Ishikawa (cell line): ENCODE measurements around the gene CIITA.

ENCODE experiments used
- CEBPB ChIP-seq: IDR thresholded peaks from 2 replicates; pipeline ENCODE4 v1.6.1; 2012
- EGR1 ChIP-seq: IDR thresholded peaks from 2 replicates; pipeline ENCODE4 v1.6.1; 2012
- EP300 ChIP-seq: IDR thresholded peaks from 2 replicates; pipeline ENCODE4 v1.6.1; 2012; ENCODE audit warnings: borderline replicate concordance
- FOXM1 ChIP-seq: IDR thresholded peaks from 2 replicates; pipeline ENCODE4 v1.6.1; 2012; ENCODE audit warnings: low read depth, borderline replicate concordance
- TCF12 ChIP-seq: IDR thresholded peaks from 2 replicates; pipeline ENCODE4 v1.6.1; 2012; ENCODE audit warnings: low read depth
- TEAD4 ChIP-seq: IDR thresholded peaks from 2 replicates; pipeline ENCODE4 v1.6.1; 2012
- USF1 ChIP-seq: IDR thresholded peaks from 2 replicates; pipeline ENCODE4 v1.6.1; 2012
- YY1 ChIP-seq: IDR thresholded peaks from 2 replicates; pipeline ENCODE4 v1.6.1; 2012; ENCODE audit warnings: low read depth
- ZBTB7A ChIP-seq: IDR thresholded peaks from 2 replicates; pipeline ENCODE4 v1.6.1; 2012; ENCODE audit warnings: low read depth
- TF ChIP-seq, protein P1 (sequence below): IDR thresholded peaks from 2 replicates; pipeline ENCODE4 v1.6.1; 2012; ENCODE audit warnings: low read depth, mild to moderate bottlenecking

DNA sequence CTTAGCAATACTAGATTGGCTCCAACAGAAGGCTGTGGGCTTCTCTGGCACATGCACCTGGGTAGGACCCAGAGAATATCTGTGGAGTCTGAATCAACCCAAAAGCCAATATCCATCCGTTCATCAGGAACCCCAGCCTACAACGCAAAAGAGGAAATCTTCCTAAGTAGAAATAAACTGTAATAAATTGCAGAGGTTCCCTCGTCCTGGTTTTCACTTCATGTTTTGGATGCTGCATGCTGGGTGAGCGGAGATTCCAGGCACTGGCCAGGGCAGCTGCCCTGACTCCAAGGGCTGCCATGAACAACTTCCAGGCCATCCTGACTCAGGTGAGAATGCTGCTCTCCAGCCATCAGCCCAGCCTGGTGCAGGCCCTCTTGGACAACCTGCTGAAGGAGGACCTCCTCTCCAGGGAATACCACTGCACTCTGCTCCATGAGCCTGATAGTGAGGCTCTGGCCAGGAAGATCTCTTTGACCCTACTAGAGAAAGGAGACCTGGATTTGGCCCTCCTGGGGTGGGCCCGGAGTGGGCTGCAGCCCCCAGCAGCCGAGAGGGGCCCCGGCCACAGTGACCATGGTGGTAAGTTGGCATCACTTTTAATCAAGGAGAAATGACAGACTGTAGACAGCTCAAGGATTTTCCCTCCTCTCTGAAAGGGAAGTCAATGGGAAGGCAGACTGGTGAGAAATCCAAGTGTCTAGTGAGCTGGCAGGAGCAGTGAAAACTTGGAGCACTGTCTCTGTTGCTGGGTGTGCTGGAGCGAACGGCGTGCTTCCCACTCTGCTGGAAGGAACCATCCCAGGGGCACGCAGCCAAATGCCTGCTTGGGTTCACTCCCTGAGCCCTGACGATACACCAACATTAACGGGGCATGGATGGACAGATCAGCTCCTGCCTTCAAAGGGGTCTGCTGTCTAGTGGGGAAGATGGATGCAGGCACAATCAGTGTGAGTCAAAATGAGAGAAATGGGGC lies 10.7 kb upstream of the CIITA start:
- TF ChIP-seq FOXM1: no peak
- no peak for TF ChIP-seq EP300
- no peak for TF ChIP-seq YY1
- TF ChIP-seq, protein P1, sequence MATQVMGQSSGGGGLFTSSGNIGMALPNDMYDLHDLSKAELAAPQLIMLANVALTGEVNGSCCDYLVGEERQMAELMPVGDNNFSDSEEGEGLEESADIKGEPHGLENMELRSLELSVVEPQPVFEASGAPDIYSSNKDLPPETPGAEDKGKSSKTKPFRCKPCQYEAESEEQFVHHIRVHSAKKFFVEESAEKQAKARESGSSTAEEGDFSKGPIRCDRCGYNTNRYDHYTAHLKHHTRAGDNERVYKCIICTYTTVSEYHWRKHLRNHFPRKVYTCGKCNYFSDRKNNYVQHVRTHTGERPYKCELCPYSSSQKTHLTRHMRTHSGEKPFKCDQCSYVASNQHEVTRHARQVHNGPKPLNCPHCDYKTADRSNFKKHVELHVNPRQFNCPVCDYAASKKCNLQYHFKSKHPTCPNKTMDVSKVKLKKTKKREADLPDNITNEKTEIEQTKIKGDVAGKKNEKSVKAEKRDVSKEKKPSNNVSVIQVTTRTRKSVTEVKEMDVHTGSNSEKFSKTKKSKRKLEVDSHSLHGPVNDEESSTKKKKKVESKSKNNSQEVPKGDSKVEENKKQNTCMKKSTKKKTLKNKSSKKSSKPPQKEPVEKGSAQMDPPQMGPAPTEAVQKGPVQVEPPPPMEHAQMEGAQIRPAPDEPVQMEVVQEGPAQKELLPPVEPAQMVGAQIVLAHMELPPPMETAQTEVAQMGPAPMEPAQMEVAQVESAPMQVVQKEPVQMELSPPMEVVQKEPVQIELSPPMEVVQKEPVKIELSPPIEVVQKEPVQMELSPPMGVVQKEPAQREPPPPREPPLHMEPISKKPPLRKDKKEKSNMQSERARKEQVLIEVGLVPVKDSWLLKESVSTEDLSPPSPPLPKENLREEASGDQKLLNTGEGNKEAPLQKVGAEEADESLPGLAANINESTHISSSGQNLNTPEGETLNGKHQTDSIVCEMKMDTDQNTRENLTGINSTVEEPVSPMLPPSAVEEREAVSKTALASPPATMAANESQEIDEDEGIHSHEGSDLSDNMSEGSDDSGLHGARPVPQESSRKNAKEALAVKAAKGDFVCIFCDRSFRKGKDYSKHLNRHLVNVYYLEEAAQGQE: no peak
- TF ChIP-seq TCF12: no peak
- TF ChIP-seq CEBPB: no peak
- TF ChIP-seq EGR1: no peak
- no peak for TF ChIP-seq TEAD4
- TF ChIP-seq ZBTB7A: no peak
- TF ChIP-seq USF1: no peak
